AG08395 (cell line): ENCODE results near the gene RABL2A.
"Not testable (repeated sequence)": the region's sequence is repeated elsewhere in the genome, so short reads cannot be mapped to it uniquely, and the experiment has no call there.

Experiments
- DNase-seq: peaks from one replicate; pipeline ENCODE4 v3.0.0; 2012; ENCODE audit warnings: mixed read lengths, low spot score

RABL2A gene

GRCh38 chr2:113626616-113627330, at the start of gene RABL2A:
TSS of gene RABL2A (plus strand) at chr2:113627266. CDS start at chr2:113628607, 1,341 bp downstream.
- DNase-seq, result peak; percentile 74

GRCh38 chr2:113578508-113578907, 48.6 kb upstream of the RABL2A start:
- DNase-seq, result not testable (repeated sequence)

GRCh38 chr2:113582473-113582872, 44.6 kb upstream of the RABL2A start:
- DNase-seq, result not testable (repeated sequence)

GRCh38 chr2:113583521-113584225, 43.4 kb upstream of the RABL2A start:
- DNase-seq, result peak; percentile 65

GRCh38 chr2:113584311-113585092, 42.6 kb upstream of the RABL2A start:
- peak; percentile 1 for DNase-seq

- DNase-seq, result peak; percentile 9
Observed at GRCh38 chr2:113587201-113587600, 39.9 kb upstream of the RABL2A start.

- not testable (repeated sequence) for DNase-seq
Observed at GRCh38 chr2:113589591-113589990, 37.5 kb upstream of the RABL2A start.

- DNase-seq, result not testable (repeated sequence)
Observed at GRCh38 chr2:113591926-113592325, 35.1 kb upstream of the RABL2A start.

GRCh38 chr2:113593280-113593679, 33.8 kb upstream of the RABL2A start:
- not testable (repeated sequence) for DNase-seq

GRCh38 chr2:113595725-113596124, 31.3 kb upstream of the RABL2A start:
- not testable (repeated sequence) for DNase-seq

GRCh38 chr2:113597164-113597563, 29.9 kb upstream of the RABL2A start:
- not testable (repeated sequence) for DNase-seq

GRCh38 chr2:113597572-113597971, 29.5 kb upstream of the RABL2A start:
- not testable (repeated sequence) for DNase-seq

GRCh38 chr2:113598180-113598579, 28.9 kb upstream of the RABL2A start:
- not testable (repeated sequence) for DNase-seq

- not testable (repeated sequence) for DNase-seq
Observed at GRCh38 chr2:113598738-113599137, 28.3 kb upstream of the RABL2A start.

GRCh38 chr2:113599208-113599607, 27.9 kb upstream of the RABL2A start:
- DNase-seq, result not testable (repeated sequence)

- not testable (repeated sequence) for DNase-seq
Observed at GRCh38 chr2:113602040-113602769, 24.9 kb upstream of the RABL2A start.

GRCh38 chr2:113602869-113603466, 24.1 kb upstream of the RABL2A start:
- no peak for DNase-seq

GRCh38 chr2:113603467-113604084, 23.5 kb upstream of the RABL2A start:
- DNase-seq, result peak; percentile 78

GRCh38 chr2:113604085-113604477, 23.0 kb upstream of the RABL2A start:
- DNase-seq, result peak; percentile 22

- not testable (repeated sequence) for DNase-seq
Observed at GRCh38 chr2:113604661-113605060, 22.4 kb upstream of the RABL2A start.

- DNase-seq, result not testable (repeated sequence)
Observed at GRCh38 chr2:113606036-113606435, 21.0 kb upstream of the RABL2A start.
